ENCODE results near the gene B4GAT1.
"Not testable (repeated sequence)": the region's sequence is repeated elsewhere in the genome, so short reads cannot be mapped to it uniquely, and the experiment has no call there.

The B4GAT1 gene

GRCh38 chr11:66347425-66348276, at the start of gene B4GAT1:
B4GAT1 (minus strand) TSS chr11:66347629; CDS start chr11:66347545, 84 bp downstream.
- DNase-seq (ENCODE audit: low read depth), result peak; percentile 78

GRCh38 chr11:66393954-66394353, 46.5 kb upstream of the B4GAT1 start:
- no peak for DNase-seq (ENCODE audit: low read depth)

- DNase-seq (ENCODE audit: low read depth), result no peak
Measured at GRCh38 chr11:66391322-66391721, 43.9 kb upstream of the B4GAT1 start.

DNA sequence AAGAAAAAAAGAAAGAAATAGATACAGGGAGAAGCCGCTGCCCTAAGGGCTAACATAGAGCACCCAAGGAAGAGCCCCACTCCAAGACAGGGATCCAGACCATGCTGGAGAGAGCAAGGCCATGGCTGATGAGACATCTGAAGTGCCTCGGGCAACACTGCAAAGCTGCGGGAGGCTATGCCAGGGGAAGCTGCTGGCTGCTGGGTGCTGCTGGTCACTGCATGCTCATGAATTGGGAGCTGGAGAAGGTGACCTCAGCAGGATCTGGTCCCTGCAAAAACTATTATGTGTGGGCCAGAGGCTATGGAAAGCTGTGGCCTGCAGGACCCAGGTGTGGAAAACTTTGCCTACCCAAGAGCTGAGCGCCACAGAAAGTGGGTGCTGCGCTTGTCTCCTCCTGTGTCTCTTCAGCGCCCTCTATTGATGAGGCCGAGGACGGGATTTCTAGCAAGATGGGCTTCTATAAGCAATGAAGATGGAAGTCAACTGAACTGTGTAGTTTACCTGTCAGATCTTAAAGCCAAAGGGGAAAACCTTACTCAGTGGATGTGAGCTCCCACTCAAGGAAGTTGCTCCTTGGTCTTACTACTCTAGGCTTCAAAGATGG, 41.5 kb upstream of the B4GAT1 start:
- DNase-seq (ENCODE audit: low read depth), result peak; percentile 34

DNA sequence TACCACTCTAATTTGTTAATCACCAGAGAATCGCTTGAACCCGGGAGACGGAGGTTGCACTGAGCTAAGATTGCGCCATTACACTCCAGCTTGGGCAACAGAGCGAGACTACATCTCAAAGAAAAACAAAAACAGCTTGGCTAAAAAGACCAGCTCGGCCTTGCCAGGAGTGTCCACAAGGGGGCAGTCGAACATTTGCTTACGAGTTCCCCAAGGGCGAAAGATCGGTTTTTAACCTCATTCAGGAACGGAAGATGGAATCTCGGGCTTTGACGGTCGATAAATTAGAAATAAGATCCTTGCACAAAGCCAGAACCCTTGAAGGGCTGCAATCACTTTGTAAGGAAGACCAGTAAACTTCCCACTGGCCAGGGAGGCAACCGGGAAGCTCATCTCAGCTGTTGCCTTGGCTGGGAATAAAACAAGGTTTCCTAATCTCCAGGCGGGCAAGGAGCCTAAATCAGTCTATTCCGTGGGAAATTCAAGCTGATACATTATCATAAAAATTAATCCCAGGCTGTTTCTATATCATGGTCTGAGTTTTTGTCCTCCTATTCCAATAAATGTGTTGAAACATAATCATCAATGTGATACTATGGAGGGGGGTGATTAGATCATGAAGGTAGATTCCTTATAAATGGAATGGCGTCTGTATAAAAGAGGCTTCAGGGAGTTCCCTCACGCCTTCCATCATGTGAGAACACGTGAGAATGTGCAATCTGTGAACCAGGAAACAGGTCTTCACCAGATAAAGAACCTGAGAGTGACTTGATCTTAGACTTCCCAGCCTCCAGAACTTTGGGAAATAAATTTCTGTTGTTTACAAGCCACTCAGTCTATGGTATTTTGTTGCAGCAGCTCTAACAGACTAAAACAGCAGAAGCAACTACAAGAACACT, 39.0 kb upstream of the B4GAT1 start:
- peak; percentile 60 for DNase-seq (ENCODE audit: low read depth)

DNA sequence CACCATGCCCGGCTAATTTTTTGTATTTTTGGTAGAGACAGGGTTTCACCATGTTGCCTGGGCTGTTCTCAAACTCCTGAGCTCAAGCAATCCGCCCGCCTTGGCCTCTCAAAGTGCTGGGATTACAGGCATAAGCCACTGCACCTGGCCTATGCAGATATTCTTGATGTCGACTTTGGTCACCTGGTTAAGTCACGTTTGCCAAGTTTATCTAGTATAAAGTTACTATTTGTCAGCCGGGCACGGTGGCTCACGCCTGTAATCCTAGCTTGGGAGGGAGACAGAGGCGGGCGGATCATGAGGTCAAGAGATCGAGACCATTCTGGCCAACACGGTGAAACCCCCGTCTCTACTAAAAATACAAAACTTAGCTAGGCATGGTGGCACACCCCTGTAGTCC, 36.9 kb upstream of the B4GAT1 start:
- DNase-seq (ENCODE audit: low read depth), result not testable (repeated sequence)

DNA sequence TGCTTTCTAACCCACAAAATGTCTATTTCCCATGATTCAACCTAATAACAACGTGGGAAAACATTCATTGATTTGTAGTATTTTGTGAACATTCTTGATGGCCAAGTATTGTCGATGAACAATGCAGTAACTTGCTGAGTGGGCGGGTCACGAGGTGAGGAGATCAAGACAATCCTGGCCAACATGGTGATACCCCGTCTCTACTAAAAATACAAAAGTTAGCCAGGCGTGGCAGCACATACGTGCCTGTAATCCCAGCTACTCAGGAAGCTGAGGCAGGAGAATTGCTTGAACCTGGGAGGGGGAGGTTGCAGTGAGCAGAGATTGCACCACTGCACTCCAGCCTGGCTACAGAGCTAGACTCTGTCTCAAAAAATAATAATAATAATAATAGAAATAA, 32.8 kb upstream of the B4GAT1 start:
- DNase-seq (ENCODE audit: low read depth), result not testable (repeated sequence)

DNA sequence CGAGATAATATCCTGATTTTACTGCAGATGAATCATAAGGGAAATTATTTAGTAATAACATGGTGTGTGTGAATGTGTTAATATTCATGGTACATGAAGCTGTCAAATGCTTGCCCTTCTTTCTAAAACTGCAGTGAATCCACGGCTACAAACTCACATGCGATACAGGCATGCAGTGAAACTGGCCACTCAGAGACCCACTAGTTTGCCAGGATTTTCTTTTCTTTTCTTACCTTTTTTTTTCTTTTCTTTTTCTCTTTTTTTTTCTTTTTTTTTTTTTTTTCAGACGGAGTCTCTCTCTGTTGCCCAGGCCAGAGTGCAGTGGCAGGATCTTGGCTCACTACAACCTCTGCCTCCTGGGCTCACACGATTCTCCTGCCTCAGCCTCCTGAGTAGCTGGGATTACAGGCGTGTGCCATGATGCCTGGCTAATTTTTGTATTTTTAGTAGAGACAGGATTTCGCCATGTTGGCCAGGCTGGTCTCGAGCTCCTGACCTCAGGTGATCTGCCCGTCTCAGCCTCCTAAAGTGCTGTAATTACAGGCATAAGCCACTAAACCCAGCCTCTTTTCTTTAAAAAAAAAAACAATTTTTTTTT, 26.4 kb upstream of the B4GAT1 start:
- DNase-seq (ENCODE audit: low read depth), result not testable (repeated sequence)

- DNase-seq (ENCODE audit: low read depth), result no peak
Measured at GRCh38 chr11:66373265-66373664, 25.8 kb upstream of the B4GAT1 start.

GRCh38 chr11:66371627-66372415, 24.4 kb upstream of the B4GAT1 start, which contains the start of gene SLC29A2:
SLC29A2 (minus strand) TSS chr11:66371760; CDS start chr11:66371591, 169 bp downstream.
- no peak for DNase-seq (ENCODE audit: low read depth)

DNA sequence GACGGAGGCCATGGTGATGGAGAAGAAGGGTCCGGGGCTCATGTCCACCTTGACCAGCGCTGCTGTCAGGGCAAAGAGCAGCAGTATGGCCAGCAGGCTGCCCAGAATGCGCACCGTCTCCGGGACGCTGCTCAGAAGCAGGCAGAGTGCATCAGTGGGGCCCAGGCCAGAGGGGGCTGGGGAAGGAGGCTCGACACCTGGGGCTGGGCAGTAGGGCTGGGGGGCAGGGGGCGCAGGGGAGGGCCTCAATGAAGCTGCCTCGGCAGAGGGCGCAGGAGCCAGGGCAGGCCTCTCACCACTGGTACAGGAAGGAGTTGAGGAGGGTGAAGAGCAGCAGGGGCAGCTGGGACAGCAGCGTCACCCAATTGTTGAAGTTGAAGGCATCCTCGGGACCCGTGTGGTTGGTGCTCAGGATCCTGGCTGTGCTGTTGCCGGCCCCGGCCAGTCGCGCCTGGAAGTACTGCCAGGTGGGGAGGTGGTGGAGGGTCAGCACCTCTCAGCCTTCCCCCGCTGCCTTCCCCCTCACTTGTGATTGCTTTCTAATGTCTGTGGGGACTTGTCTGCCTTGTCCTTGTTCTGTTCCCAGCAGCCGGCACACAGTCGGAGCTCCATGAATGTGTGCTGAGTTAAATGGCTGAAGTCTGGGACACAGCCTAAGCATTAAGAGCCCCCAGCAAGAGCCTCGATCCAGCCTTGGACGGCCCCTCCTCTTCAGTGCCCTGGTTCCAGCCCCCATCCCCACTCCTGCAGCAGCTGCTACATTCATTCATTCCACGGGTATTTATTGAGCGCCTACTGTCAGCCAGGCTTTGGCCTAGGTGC, 21.9 kb upstream of the B4GAT1 start:
- DNase-seq (ENCODE audit: low read depth), result no peak

DNA sequence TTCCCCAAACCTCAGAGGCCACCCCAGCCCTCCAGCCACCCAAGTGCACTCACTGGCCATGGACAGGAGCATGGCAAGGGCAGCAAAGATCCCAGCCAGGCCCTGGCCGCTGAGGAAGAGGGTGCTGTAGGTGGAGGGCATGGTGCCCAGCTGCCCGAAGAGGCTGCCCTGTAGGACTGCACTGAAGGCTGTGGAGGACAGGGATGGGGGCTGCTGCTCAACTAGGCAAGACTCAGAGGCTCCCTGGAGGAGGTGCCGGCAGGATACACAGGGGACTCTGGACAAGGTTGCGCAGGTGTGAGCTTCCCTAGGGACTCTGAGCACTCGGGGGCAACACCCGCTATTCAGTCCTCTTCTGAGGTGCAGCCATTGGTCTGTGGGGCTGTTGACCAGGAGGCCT, 21.1 kb upstream of the B4GAT1 start:
- DNase-seq (ENCODE audit: low read depth), result no peak

- no peak for DNase-seq (ENCODE audit: low read depth)
Measured at GRCh38 chr11:66367561-66368312, 20.3 kb upstream of the B4GAT1 start.

DNA sequence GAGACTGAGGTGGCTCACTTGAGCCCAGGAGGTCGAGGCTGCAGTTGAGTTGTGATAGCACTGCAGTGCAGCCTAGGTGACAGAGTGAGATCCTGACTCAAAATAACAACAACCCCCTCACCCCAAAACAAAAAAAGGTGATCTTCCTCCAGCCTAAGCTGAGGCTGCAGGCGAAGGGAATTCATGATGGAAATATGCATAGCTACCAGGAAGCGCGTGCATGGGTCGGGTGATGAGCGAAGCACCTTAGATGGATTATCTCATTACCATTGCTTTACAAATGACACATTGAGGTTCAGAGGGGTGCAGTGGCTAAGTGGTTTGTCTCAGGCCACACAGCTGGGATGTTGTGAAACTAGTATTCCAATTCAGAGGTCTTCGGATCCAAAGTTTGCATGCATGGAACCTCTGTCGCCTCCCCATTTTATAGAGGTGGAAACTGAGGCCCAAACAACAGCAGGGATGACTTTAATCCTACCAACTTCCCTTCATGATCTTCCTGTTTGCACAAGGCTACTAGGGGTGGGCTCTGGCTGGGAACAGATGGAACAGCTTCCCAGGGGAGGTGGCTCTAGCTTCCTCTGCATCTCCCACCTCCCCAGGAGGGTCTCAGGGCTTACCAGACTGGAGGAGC, 19.5 kb upstream of the B4GAT1 start:
- no peak for DNase-seq (ENCODE audit: low read depth)

DNA sequence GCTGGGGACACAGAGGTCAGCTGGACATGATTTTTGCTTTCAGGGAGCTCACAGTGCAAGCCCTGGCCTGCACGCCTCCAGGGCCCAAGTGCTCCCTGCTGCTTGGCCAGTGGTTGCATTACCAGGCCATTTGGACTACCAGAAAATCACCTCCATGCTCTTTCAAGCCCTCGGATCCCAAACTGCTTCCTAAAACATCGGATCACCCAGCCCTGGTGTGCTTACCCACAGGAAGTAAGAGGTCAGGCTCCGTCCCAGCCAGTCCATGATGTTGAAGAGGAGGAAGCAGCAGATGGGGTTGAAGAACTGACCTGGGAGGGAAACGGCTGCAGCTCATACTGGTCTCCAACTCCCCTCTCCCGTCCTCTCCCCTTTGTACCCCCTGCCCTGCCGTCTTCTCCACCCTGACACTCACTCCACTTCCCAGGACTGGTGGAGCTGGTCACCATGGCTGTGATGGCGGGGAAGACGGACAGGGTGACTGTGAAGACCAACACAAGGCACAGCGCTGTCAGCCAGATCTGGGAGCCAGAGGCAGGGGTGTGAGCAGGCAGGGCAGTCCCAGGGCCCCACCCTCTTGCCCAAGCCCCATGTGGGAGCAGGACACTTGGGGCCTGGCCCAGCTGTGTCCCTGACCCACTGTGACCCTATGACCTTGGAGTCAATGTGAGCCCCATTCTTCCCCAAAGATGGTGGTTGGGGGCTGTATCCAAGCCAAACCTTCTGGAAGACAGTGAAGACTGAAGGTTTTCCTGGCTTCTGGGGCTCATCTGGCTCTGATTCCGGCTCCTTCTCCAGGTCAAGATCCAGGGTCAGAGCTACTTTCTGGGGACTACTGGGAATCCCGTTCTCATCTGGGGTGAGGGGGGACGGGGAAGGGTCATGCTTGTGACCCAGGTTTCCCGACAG, 18.5 kb upstream of the B4GAT1 start:
- DNase-seq (ENCODE audit: low read depth), result no peak

- no peak for DNase-seq (ENCODE audit: low read depth)
Measured at GRCh38 chr11:66365166-66365565, 17.7 kb upstream of the B4GAT1 start.

GRCh38 chr11:66363805-66364535, 16.5 kb upstream of the B4GAT1 start:
- DNase-seq (ENCODE audit: low read depth), result no peak

All from GM04504 (cell line).